ENCODE results near the gene SLC16A1. TPM values are rescaled to one million over a fixed set of nuclear protein-coding genes. Genes with fewer than 3 reads are reported as not detected.
A peak's percentile ranks its signal among the peaks of the same experiment; 100 is the strongest.

Gene SLC16A1
- total and polyA plus RNA-seq, 11 donors, result 60.5 to 192 (median 124) TPM

- Histone ChIP-seq H3K27me3 (no peaks in the 10 kb centered on the region), H3K4me3 (peak overlapping the region; percentile 51 to 92 (median 71)), H3K9me3 (peaks cover 0 to 3% (median 0%) of the 10 kb centered on the region in 12 donors), H3K36me3 (peaks cover 0 to 21% (median 12%) of the 10 kb centered on the region in 9 donors), H3K4me1 (peaks cover 0 to 62% (median 30%) of the 10 kb centered on the region in 12 donors), H3K27ac (peak overlapping the region; percentile 76 to 97 (median 94))
- intact Hi-C loops (cut with DNase I), result loop anchor here (2.0 to 10.0 kb wide), 12 partner anchors 26 to 240 kb away; partner anchors contain the start of gene PPM1J (in 3 of the 10)
- ATAC-seq (peak in 3 of 4 donors; percentile 29 to 39 (median 30)), DNase-seq (peak in 1 of 5 donors; percentile 26)
- TF ChIP-seq CTCF (IDR thresholded peaks at IDR 0.05) (no peak), POLR2A (IDR thresholded peaks at IDR 0.05) (no peak)
- WGBS, 4 donors, result 6 to 8% (median 8%) methylated on average over 11 of the region's 11 CpGs
These were observed 1.3 kb upstream of the SLC16A1 start for GRCh38 chr1:112957133-112957812.

DNA sequence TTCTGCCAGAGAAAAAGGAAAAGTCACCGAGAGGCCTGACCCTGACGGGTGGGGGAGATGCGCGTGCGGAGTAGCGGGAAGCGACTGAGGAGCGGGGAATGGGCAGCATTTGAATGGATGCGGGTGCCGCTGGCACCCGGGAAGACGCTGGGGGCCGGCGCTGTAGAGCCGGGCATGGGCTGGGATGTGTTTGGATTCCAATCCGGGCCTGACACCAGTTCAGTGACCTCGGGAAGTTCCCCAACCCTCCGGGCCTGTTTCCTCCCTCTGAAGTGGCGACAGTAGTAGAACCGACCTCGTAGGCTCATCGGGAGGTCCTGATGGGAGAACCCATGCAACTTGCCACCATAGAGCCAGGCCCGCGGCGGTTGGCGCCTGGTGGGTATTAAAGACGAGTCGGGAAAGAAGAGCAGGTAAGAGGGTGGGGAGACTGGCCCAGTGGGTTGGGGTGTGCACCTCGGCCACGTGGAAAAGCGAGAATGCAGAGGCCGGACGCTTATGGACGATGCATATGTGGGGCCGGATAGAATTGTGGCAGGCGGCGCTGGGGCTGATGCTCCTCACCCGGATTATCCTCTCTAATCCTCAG, 642 bp upstream of the SLC16A1 start:
- peak overlapping the region; percentile 76 to 97 (median 94) for H3K27ac ChIP-seq
- H3K9me3 ChIP-seq, result peaks cover 0 to 3% (median 0%) of the 10 kb centered on the region in 12 donors
- H3K4me1 ChIP-seq, result peaks cover 0 to 62% (median 30%) of the 10 kb centered on the region in 12 donors
- peak in 3 of 5 donors; percentile 37 to 72 (median 57) for DNase-seq
- peak overlapping the region; percentile 51 to 92 (median 71) for H3K4me3 ChIP-seq
- 0 to 1% (median 1%) methylated on average over 35 to 38 of the region's 38 CpGs for WGBS, 4 donors
- intact Hi-C loops (cut with DNase I), result loop anchor here (1.0 to 10.0 kb wide), 14 partner anchors 26 to 239 kb away; partner anchors contain the start of gene PPM1J (in 3 of the 10)
- no peaks in the 10 kb centered on the region for H3K27me3 ChIP-seq
- ATAC-seq, result peak; percentile 3 to 27 (median 16)
- H3K36me3 ChIP-seq, result peaks cover 0 to 15% (median 12%) of the 10 kb centered on the region in 9 donors
- TF ChIP-seq CTCF (IDR thresholded peaks at IDR 0.05) (no peak), POLR2A (IDR thresholded peaks at IDR 0.05) (no peak)

DNA sequence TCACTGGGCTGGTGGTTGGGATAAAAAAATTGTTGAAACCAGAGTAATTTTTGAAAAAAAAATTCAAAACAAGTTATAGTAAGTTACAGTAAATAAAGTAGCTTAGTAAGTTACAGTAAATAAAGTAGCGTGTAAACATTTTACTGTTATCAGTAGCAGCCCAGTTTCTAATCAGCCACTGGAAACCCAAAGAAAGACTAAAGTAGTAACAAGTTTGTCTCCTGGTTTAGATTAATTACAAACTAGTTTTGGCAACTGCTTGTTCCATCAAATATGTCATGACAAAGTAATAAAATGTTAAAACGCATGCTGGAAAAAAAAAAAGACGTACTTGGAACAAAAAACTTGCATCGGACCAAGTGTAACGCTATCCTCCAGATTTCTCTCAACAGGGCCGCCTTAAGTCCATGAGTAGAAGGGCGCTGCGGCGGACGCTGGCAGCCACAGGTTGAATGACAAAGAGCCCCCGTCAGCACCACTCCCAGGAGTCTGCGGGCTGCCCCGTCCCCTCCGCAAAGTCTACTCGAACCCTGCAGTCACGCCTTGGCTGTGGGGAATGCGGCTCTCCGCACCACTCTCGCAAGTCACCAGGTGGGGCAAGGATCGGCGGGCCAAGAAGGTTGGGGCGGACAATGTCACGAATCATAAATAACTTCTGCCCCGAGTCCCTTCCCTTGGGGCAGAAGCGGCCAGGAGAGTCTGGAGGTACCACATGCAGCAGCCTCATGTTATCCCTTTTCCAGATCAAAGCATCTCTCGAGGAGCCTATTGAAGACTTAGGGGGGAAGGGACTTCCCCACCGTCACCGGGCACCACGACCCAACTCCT, 837 bp downstream of the SLC16A1 start:
- TF ChIP-seq POLR2A (IDR thresholded peaks at IDR 0.05), result no peak
- peak in 1 of 12 donors; percentile 19 for TF ChIP-seq CTCF (IDR thresholded peaks at IDR 0.05)
- H3K9me3 ChIP-seq, result no peaks in the 10 kb centered on the region
- H3K4me3 ChIP-seq, result peak overlapping the region; percentile 51 to 92 (median 71)
- 1 to 2% (median 2%) methylated on average over 25 to 29 of the region's 29 CpGs for WGBS, 4 donors
- peaks cover 0 to 1% (median 0%) of the 10 kb centered on the region in 9 donors for H3K36me3 ChIP-seq
- intact Hi-C loops (cut with DNase I), result loop anchor here (1.0 to 10.0 kb wide), 13 partner anchors 42 to 238 kb away; partner anchors contain the start of gene PPM1J (in 3 of the 10)
- no peaks in the 10 kb centered on the region for H3K27me3 ChIP-seq
- DNase-seq (peak; percentile 56 to 77 (median 68)), ATAC-seq (peak; percentile 39 to 59 (median 47))
- peaks cover 0 to 68% (median 30%) of the 10 kb centered on the region in 12 donors for H3K4me1 ChIP-seq
- H3K27ac ChIP-seq, result peak overlapping the region; percentile 66 to 97 (median 94)
